Fibroblast of villous mesenchyme (primary cell): ENCODE data around the gene APOE. TPM values are rescaled to one million over a fixed set of nuclear protein-coding genes. Genes with fewer than 3 reads are reported as not detected.
A peak's percentile ranks its signal among the peaks of the same experiment; 100 is the strongest.

Source experiments
- DNase-seq: peaks from one replicate; pipeline ENCODE4 v3.0.0-alpha.2; 2010; ENCODE audit warnings: low read depth
- H3K4me3 ChIP-seq: 2 replicates; pipeline ENCODE4 v1.5.1; 2011; ENCODE audit warnings: low read depth, mild to moderate bottlenecking, low read length
- total RNA-seq: library from RNA; depleted of rRNA; stranded (reverse); fragments of >200 nt; gene quantifications from 2 replicates; pipeline ENCODE4 v1.2.3, GENCODE V29; 2012
- TF ChIP-seq, protein P1 (sequence below): IDR thresholded peaks from 2 replicates; pipeline ENCODE4 v1.5.1; 2012; ENCODE audit warnings: low read depth, mild to moderate bottlenecking, low read length; ENCODE audit not compliant: insufficient read depth

The APOE gene
- total RNA-seq, 1 donor = 16.4 TPM

DNA sequence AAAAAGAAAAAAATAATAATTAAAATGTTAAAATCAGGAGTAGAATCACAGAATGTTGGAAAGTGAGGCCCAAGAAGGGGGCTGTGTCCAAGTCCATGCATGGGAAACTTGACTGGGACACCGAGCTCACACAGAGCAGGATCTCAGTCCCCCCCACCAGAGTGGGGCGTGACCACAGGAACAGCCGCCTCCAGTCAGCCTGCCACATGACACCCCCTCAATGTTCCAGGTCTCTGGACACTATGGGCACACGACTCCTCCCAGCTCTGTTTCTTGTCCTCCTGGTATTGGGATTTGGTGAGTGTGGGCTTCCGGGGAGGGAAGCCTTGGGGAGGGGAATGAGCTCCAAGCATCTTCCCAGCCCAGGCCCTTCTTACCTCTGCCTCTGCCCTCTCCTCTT, 42.6 kb downstream of the APOE start:
- H3K4me3 ChIP-seq = no peak overlapping the region
- no peak for DNase-seq
- TF ChIP-seq, protein P1, sequence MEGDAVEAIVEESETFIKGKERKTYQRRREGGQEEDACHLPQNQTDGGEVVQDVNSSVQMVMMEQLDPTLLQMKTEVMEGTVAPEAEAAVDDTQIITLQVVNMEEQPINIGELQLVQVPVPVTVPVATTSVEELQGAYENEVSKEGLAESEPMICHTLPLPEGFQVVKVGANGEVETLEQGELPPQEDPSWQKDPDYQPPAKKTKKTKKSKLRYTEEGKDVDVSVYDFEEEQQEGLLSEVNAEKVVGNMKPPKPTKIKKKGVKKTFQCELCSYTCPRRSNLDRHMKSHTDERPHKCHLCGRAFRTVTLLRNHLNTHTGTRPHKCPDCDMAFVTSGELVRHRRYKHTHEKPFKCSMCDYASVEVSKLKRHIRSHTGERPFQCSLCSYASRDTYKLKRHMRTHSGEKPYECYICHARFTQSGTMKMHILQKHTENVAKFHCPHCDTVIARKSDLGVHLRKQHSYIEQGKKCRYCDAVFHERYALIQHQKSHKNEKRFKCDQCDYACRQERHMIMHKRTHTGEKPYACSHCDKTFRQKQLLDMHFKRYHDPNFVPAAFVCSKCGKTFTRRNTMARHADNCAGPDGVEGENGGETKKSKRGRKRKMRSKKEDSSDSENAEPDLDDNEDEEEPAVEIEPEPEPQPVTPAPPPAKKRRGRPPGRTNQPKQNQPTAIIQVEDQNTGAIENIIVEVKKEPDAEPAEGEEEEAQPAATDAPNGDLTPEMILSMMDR = no peak

DNA sequence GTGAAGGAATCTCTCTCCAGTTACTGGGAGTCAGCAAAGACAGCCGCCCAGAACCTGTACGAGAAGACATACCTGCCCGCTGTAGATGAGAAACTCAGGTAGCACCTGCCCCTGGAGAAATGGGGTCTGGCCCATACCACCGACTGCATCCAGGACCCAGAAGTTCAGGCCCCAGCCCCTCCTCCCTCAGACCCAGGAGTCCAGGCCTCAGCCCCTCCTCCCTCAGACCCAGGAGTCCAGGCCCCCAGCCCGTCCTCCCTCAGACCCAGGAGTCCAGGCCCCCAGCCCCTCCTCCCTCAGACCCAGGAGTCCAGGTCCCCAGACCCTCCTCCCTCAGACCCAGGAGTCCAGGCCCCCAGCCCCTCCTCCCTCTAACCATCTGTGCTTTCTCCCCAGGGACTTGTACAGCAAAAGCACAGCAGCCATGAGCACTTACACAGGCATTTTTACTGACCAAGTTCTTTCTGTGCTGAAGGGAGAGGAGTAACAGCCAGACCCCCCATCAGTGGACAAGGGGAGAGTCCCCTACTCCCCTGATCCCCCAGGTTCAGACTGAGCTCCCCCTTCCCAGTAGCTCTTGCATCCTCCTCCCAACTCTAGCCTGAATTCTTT, 43.3 kb downstream of the APOE start:
- H3K4me3 ChIP-seq = no peak overlapping the region
- DNase-seq = no peak
- TF ChIP-seq, protein P1 = no peak

DNA sequence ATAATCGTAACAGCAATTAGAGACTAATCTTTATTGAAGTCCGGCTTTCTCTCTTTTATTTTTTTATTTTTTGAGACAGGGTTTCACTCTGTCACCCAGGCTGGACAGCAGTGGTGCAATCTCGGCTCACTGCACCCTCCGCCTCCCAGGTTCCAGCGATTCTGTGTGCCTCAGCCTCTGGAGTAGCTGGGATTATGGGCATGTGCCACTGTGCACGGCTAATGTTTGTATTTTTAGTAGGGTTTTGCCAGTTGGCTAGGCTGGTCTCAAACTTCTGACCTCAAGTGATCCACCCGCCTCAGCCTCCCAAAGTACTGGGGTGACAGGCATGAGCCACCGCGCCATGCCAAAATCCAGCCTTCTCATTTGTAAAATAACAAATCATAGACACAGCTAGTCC, 44.0 kb downstream of the APOE start:
- TF ChIP-seq, protein P1 = no peak
- H3K4me3 ChIP-seq = no peak overlapping the region
- no peak for DNase-seq

DNA sequence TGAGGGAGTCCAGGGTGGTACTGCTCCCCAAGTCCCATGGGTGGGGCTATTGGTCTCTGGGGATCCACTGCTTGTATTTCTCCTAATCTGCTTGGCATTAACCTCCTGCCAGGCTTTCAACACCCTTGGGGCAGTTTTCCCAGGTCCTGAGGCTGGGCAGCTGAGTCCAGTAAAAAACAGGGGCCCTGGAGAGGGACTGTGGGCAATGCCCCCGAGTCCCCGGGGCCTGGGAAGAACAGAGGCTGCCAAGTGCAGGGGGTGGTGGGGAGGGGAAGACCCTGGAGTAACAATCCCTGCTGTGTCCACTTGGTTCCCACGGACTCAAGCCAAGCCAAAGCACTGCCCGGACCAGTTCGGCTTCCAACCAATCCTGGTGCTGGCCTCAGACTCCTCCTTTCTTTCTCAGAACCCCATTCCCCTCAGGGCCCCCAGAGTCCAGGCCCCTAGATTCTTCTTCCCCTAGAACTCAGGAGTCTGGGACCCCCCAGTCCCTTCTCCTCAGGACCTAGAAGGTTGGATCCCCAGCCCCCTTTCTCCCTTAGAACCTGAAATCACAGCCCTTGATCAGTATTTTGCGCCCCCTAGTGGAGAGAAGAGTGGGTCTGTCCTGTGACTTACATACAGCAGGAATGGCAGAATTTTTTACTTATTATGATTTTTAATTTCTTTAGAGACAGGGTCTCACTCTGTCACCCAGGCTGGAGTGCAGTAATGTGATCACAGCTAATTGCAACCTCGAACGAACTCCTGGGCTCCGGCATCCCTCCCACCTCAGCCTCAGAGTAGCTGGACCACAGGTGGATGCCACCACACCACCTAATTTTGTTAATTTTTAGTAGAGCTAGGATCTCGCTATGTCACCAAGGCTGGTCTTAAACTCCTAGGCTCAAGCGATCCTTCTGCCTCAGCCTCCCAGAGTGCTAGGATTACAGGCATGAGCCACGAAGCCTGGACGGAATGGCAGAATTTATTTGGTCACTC, 45.9 kb downstream of the APOE start:
- H3K4me3 ChIP-seq = no peak overlapping the region
- TF ChIP-seq, protein P1 = peak; percentile 86
- DNase-seq = peak; percentile 89

DNA sequence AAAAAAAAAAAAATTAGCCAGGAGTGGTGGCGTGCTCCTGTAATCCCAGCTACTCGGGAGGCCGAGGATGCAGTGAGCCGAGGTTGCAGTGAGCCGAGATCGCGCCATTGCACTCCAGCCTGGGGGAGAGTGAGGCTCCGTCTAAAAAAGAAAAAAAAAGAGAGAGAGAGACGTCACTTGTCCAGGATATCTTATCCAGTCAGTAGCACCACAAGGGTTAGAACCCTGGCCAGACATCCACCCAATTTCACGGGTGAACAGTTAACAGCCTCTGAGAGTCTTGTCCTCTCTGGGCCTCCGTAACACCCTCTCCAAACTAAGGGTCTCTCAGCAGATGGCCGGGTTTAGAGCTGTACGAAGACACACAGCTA, 48.7 kb downstream of the APOE start:
- no peak for DNase-seq

DNA sequence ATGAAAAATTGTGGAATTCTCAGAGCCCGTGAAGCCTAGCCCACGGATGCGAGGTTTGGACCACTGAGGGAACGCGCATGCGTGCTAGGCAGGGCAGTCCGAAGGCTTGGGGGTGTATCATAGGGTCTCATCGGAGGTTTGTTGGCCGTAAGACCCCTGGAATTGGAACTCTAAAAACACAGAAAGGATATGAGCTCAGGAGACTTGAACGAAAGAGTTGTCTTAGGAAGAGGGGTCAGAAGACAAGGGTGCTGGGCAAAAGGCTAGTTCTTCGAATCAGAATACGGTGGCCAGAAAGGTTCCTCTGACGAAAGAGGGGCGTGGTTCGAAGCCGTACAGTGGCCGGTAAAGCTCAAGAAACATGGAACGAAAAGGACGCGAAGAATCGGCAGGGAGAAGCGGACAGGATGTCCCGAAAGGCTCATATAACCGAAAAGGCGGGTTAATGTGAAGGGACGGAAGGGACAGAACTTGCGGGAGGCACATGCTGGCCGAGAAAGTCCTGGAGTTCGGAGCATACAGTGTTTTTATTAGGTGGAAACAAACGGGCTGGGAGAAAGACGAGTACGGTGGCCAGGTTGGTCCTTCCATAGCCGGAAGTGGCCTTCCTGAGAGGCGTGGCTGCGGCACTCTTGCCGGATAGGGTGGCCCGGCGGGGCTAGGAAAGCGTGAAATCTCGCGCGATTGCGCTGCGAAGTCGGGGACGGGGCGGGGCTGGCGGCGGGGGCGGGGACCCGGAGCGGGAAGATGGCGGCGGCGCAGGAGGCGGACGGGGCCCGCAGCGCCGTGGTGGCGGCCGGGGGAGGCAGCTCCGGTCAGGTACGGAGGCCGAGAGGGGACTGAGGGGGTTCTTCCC, 49.3 kb downstream of the APOE start, which contains the start of gene CLPTM1:
Gene CLPTM1, plus strand, starts transcription at position 732 of the 856 bp plus-strand sequence. Its CDS starts 16 bp downstream, at position 748.
- peak; percentile 98 for DNase-seq
- TF ChIP-seq, protein P1 = no peak
- H3K4me3 ChIP-seq = peak within 1 kb of the TSS; percentile 94

More for the DNA sequence above, 48.7 kb downstream of the APOE start:
- H3K4me3 ChIP-seq = peak overlapping the region; percentile 71
- TF ChIP-seq, protein P1 = no peak
